Stimulated activated CD4-positive, alpha-beta T cell treated with anti-CD3 and anti-CD28 coated beads, TNF-alpha, amount 100 ng/mL, for 24 hours (primary cell): ENCODE results near the gene HCRT.
"Not testable (repeated sequence)": the region's sequence is repeated elsewhere in the genome, so short reads cannot be mapped to it uniquely, and the experiment has no call there.

Source experiments
- DNase-seq, 3 experiments: peaks; one replicate each; pipeline ENCODE4 v3.0.0-alpha.2; 2020; ENCODE audit warnings: low read depth in 3 of 3

The HCRT gene, protein sequence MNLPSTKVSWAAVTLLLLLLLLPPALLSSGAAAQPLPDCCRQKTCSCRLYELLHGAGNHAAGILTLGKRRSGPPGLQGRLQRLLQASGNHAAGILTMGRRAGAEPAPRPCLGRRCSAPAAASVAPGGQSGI

DNA sequence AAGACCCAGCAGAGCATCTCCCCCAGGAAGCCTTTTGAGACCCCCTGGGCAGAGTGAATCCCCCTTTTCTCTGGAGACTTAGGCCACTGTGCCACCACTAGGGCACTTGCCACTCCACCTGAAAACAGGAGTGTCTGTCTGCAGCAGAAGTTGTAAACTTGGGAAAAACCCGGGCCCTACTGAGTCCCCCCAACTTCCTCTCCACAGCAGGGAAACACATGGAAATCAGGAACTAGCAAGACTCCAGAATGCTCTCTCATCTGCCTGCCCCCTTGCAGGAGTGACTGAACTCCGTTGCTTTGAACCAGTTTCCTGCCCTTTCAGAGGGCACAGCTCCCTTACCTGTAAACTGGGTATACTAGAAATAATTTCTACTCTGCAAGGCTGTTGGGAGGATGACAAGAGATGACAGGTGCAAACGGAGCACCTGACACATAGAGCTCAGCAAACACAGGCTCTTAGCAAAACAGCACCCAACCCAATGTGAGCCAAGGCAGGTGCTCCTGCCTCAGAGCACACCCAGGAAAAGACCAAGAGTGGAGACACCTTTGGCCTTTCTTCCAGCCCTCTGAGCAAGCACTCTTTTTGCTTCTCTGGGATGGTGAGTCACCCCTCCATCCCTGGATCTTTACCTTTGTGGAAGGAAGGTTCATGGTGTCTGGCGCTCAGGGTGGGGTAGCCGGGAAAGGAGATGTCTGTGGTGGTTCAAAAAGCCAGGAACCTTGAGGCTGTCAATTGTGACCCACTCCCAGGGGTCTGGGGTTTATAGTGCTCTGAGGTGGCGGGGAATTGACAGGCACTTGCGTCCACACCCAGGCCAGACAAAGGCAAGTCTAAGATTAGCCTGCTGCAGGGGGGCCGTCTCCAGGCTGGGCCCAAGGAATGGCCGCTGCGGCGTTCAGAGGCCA, at the start of gene HCRT:
Gene HCRT (minus strand): TSS at position 740 of the 908 bp plus-strand sequence. CDS start 87 bp downstream, at position 653.
- DNase-seq, result no peak

DNA sequence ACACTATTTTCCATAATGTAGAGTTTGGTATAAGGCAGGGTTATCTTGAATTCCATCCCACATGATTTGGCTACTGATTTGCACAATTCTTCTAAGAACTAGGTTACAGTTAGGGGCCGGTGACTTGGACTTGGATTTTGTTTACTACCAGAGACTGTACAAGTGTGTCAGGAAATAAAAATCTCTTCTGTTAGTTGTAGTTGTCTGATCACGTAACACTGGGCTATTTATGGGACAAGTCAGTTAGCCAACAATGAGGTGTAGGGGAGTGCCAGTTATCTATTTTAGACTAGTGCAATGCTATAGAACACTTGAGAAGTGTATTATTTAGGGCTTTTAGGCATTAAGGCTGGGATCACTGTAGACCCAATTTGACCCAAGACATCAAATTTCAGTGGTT, 48.7 kb upstream of the HCRT start:
- DNase-seq, result no peak

- no peak for DNase-seq
Measured at GRCh38 chr17:42233156-42233555, 47.9 kb upstream of the HCRT start.

GRCh38 chr17:42230225-42230624, 45.0 kb upstream of the HCRT start:
- no peak for DNase-seq

- DNase-seq, result no peak
Measured at GRCh38 chr17:42227849-42228700, 42.8 kb upstream of the HCRT start.

- no peak for DNase-seq
Measured at GRCh38 chr17:42225646-42226045, 40.4 kb upstream of the HCRT start.

- no peak for DNase-seq
Measured at GRCh38 chr17:42224651-42225050, 39.4 kb upstream of the HCRT start.

GRCh38 chr17:42221886-42222745, 36.9 kb upstream of the HCRT start:
- DNase-seq, result peak; percentile 29 to 34 (median 30)

DNA sequence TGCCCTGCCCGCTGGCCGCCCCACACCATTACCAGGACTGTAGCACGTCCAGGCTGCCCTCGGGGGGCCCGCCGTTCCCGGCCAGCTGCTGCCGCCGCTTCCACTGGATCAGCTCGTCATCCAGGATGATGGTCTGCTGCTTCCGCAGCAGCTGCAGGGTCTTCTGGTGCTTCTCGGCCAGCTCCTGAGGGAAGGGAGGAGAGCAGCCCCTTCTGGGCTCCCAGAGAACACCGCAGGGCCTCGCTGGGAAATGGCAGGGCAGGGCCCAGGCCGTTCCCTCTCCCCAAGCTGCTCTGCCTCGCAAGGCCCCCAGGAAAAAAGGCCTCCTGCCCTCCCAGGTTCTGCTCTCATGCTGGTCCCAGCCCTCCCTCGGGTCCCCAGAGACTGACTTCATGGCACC, 34.0 kb upstream of the HCRT start:
- not testable (repeated sequence) for DNase-seq

GRCh38 chr17:42214156-42214555, 28.9 kb upstream of the HCRT start:
- DNase-seq, result no peak

DNA sequence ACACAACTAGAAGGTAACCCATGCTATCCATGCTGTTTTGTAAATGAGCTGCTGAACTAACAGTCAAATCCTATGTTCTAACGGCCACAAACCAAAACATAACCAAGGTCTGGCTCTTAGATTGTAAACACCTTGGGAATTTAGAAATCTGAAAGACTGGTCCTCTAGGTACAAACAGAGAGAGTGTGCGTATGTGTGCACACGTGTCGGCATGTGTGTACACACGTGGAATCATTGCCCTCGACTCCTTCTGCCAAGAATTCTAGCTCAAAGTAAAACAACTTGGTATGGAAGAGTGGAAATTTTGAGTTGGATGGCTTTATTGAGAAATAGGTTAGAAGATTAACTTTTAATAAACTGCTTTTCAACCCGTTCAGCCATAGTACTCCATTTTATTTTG, 27.1 kb upstream of the HCRT start:
- no peak for DNase-seq

DNA sequence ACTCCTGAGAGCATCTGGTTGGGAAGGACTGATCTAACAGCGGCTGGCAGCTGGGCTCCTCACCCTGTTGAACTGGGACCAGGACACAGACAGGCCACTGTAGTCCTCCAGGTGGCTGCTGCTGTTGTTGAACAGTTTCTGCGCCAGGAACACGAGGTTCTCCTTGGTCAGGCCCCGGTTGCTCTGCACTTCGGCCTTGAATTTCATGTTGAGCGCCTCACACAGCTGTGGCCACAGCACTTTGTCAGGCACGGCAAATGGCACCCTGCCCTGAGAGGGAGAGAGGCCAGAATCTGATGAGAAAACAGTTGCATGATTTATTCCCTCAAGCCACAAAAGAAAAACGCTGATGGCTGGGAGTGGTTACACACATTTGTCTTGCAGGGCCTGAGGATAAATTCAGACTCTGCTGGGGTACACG, 26.7 kb upstream of the HCRT start:
- DNase-seq, result not testable (repeated sequence)

DNA sequence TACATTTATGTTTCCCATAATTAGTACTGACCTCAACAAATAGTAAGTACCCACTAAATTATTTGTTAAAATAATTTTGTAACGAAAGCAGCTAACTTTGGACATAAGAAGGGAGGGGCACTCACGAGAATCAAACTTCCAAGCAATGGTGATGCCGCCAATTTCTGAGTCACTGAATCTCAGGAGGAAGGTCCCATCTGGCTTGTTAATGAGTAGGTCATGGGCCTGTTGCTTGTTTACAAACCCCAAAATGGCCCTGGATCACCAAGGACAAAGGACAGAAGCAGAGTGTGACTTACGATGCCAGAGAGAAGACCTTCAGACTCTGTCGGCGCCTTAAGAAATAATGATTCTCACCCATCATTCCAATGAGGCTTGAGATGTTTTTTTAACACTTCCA, 24.8 kb upstream of the HCRT start:
- no peak for DNase-seq

GRCh38 chr17:42206153-42206612, 20.9 kb upstream of the HCRT start:
- DNase-seq, result not testable (repeated sequence)

- no peak for DNase-seq
Measured at GRCh38 chr17:42203354-42203753, 18.1 kb upstream of the HCRT start.

DNA sequence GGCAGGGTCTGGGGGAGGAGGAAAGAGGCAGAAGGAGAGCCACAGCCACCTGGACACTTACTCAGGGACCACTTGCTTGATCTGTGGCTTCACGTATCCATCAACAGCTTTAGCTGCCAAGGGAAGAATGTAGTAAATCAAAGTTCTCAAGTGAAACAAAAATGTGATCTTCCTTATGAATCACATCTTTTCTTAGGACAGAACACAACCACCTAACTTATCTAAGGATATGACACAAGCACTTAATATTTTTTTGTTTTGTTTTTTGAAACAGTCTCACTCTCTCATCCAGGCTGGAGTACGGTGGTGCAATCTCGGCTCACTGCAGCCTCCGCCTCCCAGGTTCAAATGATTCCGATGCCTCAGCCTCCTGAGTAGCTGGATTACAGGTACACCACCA, 17.4 kb upstream of the HCRT start:
- no peak for DNase-seq

- no peak for DNase-seq
Measured at GRCh38 chr17:42202159-42202558, 16.9 kb upstream of the HCRT start.

DNA sequence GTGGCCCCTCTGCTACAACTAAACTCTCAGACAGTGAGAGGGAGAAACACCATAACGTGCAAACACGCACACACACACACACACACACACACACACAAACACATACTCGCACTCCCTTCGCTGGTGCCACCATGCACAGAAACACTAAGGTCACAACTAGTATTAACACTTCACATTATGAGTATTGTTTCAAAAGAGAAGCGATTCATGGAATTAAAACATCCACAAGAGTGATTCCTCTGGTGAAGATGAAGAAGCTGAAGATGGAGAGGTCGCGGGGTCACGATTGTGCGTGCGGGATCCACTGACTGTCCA, 16.2 kb upstream of the HCRT start:
- no peak for DNase-seq

- no peak for DNase-seq
Measured at GRCh38 chr17:42200706-42201457, 15.6 kb upstream of the HCRT start.

- DNase-seq, result no peak
Measured at GRCh38 chr17:42199416-42200011, 14.3 kb upstream of the HCRT start.
